ENCODE measurements around the gene HTRA3.

- no peak for TF ChIP-seq POLR2A (IDR thresholded peaks at IDR 0.05)
- TF ChIP-seq, protein P1, sequence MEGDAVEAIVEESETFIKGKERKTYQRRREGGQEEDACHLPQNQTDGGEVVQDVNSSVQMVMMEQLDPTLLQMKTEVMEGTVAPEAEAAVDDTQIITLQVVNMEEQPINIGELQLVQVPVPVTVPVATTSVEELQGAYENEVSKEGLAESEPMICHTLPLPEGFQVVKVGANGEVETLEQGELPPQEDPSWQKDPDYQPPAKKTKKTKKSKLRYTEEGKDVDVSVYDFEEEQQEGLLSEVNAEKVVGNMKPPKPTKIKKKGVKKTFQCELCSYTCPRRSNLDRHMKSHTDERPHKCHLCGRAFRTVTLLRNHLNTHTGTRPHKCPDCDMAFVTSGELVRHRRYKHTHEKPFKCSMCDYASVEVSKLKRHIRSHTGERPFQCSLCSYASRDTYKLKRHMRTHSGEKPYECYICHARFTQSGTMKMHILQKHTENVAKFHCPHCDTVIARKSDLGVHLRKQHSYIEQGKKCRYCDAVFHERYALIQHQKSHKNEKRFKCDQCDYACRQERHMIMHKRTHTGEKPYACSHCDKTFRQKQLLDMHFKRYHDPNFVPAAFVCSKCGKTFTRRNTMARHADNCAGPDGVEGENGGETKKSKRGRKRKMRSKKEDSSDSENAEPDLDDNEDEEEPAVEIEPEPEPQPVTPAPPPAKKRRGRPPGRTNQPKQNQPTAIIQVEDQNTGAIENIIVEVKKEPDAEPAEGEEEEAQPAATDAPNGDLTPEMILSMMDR (IDR thresholded peaks at IDR 0.05) = no peak
These were observed 40.8 kb downstream of the HTRA3 start for GRCh38 chr4:8310306-8310705.
